ENCODE data around the gene PAPOLG.

Gene PAPOLG

GRCh38 chr2:60839126-60839813 is 83.2 kb downstream of the PAPOLG start:
- Mint-ChIP-seq H3K4me3 (peak overlapping the region; percentile 64 to 67), H3K4me1 (peaks cover 75 to 93% of the 10 kb centered on the region in 2 donors), H3K9me3 (peaks cover 4 to 15% of the 10 kb centered on the region in 2 donors), H3K36me3 (peaks cover 28 to 53% of the 10 kb centered on the region in 2 donors), H3K27me3 (no peaks in the 10 kb centered on the region), H3K27ac (peak overlapping the region; percentile 100)
- peak; percentile 77 to 78 for ATAC-seq (replicated peaks)
- DNase-seq = peak; percentile 87

- peak; percentile 60 to 66 for ATAC-seq (replicated peaks)
- peak overlapping the region; percentile 100 for H3K27ac Mint-ChIP-seq
- H3K9me3 Mint-ChIP-seq = peaks cover 2 to 6% of the 10 kb centered on the region in 2 donors
- H3K4me3 Mint-ChIP-seq = peak overlapping the region; percentile 71 to 80
- H3K36me3 Mint-ChIP-seq = peaks cover 19 to 40% of the 10 kb centered on the region in 2 donors
- peak; percentile 76 for DNase-seq
- peaks cover 67 to 91% of the 10 kb centered on the region in 2 donors for H3K4me1 Mint-ChIP-seq
- no peaks in the 10 kb centered on the region for H3K27me3 Mint-ChIP-seq
Measured at GRCh38 chr2:60840880-60841279, 84.8 kb downstream of the PAPOLG start.

- Mint-ChIP-seq H3K27ac (peak overlapping the region; percentile 97), H3K9me3 (peaks cover 3 to 12% of the 10 kb centered on the region in 2 donors)
- no peak for ATAC-seq (replicated peaks)
Measured at GRCh38 chr2:60843006-60843405, 86.9 kb downstream of the PAPOLG start.

GRCh38 chr2:60844105-60844504 is 88.0 kb downstream of the PAPOLG start:
- no peaks in the 10 kb centered on the region for H3K27me3 Mint-ChIP-seq
- peaks cover 3 to 9% of the 10 kb centered on the region in 2 donors for H3K9me3 Mint-ChIP-seq
- peak overlapping the region; percentile 85 to 86 for H3K4me3 Mint-ChIP-seq
- peak overlapping the region; percentile 89 for H3K27ac Mint-ChIP-seq
- ATAC-seq (replicated peaks) (peak; percentile 9 to 16), DNase-seq (no peak)
- peaks cover 17 to 43% of the 10 kb centered on the region in 2 donors for H3K36me3 Mint-ChIP-seq
- H3K4me1 Mint-ChIP-seq = peaks cover 63 to 89% of the 10 kb centered on the region in 2 donors

More at GRCh38 chr2:60843006-60843405, 86.9 kb downstream of the PAPOLG start:
- H3K36me3 Mint-ChIP-seq = peaks cover 19 to 49% of the 10 kb centered on the region in 2 donors
- H3K4me3 Mint-ChIP-seq = peak overlapping the region; percentile 85 to 86
- no peak for DNase-seq
- no peaks in the 10 kb centered on the region for H3K27me3 Mint-ChIP-seq
- peaks cover 66 to 91% of the 10 kb centered on the region in 2 donors for H3K4me1 Mint-ChIP-seq

GRCh38 chr2:60847854-60848253 is 91.8 kb downstream of the PAPOLG start:
- Mint-ChIP-seq H3K36me3 (peaks cover 7 to 22% of the 10 kb centered on the region in 2 donors), H3K4me3 (no peak overlapping the region), H3K9me3 (peaks cover 3 to 9% of the 10 kb centered on the region in 2 donors), H3K27ac (peak overlapping the region; percentile 85), H3K27me3 (no peaks in the 10 kb centered on the region), H3K4me1 (peaks cover 46 to 77% of the 10 kb centered on the region in 2 donors)
- DNase-seq (no peak), ATAC-seq (replicated peaks) (peak in 1 of 2 donors; percentile 19)

Measured in stimulated activated naive B cell treated with anti-CD40 and anti-IgM and Interleukin-4, amounts not matched to agents 10 μg/mL and 1 μg/mL and 100 μg/mL, for 72 hours (primary cell).